GM21360 (cell line): ENCODE results near the gene MPND.

Experiments used
- ATAC-seq: cut with Tn5 transposase; IDR thresholded peaks from one replicate; pipeline ENCODE4 v1.9.1; 2021; ENCODE audit warnings: mild to moderate bottlenecking, moderate library complexity; ENCODE audit not compliant: unreplicated experiment

MPND gene

GRCh38 chr19:4363571-4364304 is 20.4 kb downstream of the MPND start:
- ATAC-seq = no peak

- no peak for ATAC-seq
Measured at GRCh38 chr19:4365341-4365740, 22.0 kb downstream of the MPND start.

GRCh38 chr19:4365791-4366665 is 22.7 kb downstream of the MPND start:
- no peak for ATAC-seq

- no peak for ATAC-seq
Measured at GRCh38 chr19:4366666-4367335, 23.4 kb downstream of the MPND start.

- no peak for ATAC-seq
Measured at GRCh38 chr19:4367336-4367723, 24.0 kb downstream of the MPND start.

- no peak for ATAC-seq
Measured at GRCh38 chr19:4367781-4368127, 24.4 kb downstream of the MPND start.

GRCh38 chr19:4368128-4368820 is 24.9 kb downstream of the MPND start:
- ATAC-seq = no peak

- ATAC-seq = peak; percentile 43
Measured at GRCh38 chr19:4369109-4369887, 25.9 kb downstream of the MPND start.

GRCh38 chr19:4369888-4370260 is 26.5 kb downstream of the MPND start:
- peak; percentile 41 for ATAC-seq

GRCh38 chr19:4370418-4371041 is 27.2 kb downstream of the MPND start:
- ATAC-seq = no peak

GRCh38 chr19:4371247-4372164 is 28.1 kb downstream of the MPND start:
- no peak for ATAC-seq

- no peak for ATAC-seq
Measured at GRCh38 chr19:4372165-4373012, 29.0 kb downstream of the MPND start.

GRCh38 chr19:4373013-4373367 is 29.6 kb downstream of the MPND start:
- ATAC-seq = no peak

GRCh38 chr19:4373601-4374497 is 30.5 kb downstream of the MPND start:
- ATAC-seq = no peak

- ATAC-seq = no peak
Measured at GRCh38 chr19:4374498-4375163, 31.3 kb downstream of the MPND start.

- no peak for ATAC-seq
Measured at GRCh38 chr19:4375164-4376027, 32.0 kb downstream of the MPND start.
